Retinal pigment epithelial cell (primary cell): ENCODE measurements around the gene FCGBP.
"Not testable (repeated sequence)": the region's sequence is repeated elsewhere in the genome, so short reads cannot be mapped to it uniquely, and the experiment has no call there.

Experiments
- DNase-seq: peaks from one replicate; pipeline ENCODE4 v3.0.0-alpha.2; 2010; ENCODE audit warnings: low read depth
- H3K4me3 ChIP-seq: 2 replicates; pipeline ENCODE4 v1.5.1; 2011; ENCODE audit warnings: mild to moderate bottlenecking, low read length, control low read depth, moderate library complexity
- CTCF ChIP-seq: conservative IDR thresholded peaks from 2 replicates; pipeline ENCODE4 v1.5.1; 2011; ENCODE audit warnings: low read depth, low read length, control low read depth, inconsistent platforms

Gene FCGBP

DNA sequence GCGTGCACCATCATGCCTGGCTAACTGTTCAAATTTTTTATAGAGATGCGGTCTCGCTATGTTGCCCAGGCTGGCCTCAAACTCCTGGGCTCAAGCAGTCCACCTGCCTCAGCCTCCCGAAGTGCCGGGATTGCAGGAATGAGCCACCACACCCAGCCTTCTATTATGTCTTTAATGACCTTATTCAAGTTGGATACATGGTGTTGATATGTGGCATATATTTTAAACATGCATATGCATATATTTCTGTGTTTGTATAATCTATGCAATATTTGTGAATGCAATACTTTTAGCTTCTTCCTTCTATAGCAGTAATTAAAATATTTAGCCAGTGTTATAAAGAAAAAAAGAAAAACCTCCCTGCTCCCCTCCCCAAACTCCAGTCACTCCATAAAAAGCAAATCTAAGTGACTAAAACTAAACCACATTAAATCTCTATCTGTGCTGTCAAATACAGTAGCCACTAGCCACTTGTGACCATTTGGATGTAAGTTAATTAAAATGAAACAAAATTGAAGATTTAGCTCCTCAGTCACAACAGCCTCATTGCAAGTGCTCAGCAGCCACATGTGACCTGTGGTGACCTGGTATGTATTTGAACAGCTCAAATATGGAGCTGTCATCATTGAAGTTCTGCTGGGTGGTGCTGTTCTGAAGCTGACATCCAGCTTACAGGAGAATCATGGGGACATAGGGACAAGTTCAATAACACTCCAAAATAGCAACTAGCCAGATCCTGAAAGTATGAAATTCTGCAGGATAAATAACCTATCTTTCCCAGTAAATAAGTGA, 27.4 kb downstream of the FCGBP start:
- no peak for DNase-seq
- H3K4me3 ChIP-seq: no peak overlapping the region
- TF ChIP-seq CTCF: no peak

GRCh38 chr19:39906283-39906682, 28.2 kb downstream of the FCGBP start:
- no peak overlapping the region for H3K4me3 ChIP-seq
- DNase-seq: no peak
- TF ChIP-seq CTCF: no peak

DNA sequence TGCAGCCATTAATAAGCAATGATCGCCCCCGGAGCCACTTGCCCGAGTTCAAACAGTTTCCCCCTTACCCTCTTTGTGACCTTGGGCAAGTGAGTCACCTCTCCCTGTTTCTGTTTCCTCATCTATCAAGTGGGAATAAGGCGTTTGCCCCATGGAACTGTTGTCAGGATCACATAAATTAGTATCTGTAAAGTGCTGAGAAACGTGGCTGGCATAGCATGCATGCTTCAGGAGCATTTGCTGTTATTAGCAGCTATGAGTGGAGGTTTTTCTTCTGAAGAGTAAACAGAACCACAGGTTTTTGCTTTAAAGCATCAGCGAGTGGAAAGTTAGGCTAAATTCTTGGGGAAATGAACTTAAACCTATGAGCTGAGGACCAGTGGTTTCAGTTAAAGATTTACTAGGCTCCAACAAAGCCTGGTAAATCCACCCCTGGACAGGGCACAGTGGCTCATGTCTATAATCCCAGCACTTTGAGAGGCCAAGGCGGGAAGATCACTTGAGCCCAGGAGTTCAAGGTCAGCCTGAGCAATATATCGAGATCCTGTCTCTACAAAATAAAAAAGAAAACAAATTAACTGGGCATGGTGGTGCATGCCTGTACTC, 30.8 kb downstream of the FCGBP start:
- H3K4me3 ChIP-seq, DNase-seq: not testable (repeated sequence)

DNA sequence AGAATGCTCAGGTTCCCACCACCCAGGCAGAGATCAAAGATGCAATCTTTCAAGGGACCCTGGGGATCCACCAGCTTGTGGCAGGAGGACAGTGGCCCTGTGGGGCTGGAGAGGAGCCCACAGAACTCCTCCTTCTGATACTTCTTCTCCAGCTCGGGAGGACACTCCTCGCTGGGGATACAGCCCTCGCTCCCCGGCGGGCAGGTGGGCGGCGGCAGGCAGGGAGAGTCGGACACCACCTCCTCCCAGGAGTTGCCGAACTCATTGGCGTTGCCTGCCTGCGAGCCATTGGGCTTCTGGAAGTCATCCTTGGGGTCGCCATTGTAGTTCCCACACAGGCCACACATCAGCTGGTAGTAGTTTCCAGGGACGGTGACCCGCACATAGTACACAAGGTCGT, 32.1 kb downstream of the FCGBP start:
- not testable (repeated sequence) for H3K4me3 ChIP-seq, DNase-seq

DNA sequence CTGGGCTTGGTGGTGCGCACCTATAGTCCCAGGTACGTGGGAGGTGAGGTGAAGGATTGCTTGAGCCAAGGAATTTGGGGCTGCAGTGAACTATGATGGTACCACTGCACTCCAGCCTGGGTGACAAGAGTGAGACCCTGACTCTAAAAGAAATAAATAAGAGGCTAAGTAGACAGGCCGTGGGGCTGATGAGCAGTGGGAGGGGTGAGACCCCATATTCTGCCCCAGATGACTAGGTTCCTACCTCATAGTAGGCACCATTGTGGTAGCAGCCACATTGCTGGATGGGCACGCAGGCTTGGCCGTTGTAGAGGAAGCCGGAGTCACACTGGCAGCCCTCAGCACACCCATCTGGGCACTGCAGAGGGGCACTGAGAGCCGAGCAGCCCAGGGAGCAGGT, 32.8 kb downstream of the FCGBP start:
- DNase-seq, H3K4me3 ChIP-seq: not testable (repeated sequence)

DNA sequence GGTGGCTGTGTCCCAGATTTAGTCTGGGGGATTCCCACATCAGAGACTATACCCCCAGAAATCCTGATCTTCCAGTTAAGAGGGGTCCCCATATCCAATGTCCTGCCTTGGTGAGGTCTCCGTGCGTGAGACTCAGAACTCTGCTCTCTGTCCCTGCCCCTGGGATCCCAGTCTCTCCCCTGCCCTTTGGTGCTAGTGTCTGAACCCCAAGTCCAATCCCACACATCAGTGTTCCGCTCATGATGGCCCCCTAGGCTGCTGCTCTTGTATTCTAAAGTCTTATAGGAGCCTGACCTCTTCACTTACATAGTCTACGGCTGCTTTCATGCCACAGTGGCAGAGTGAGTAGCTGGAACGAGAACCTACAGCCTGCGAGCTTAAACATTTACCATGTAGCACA, 35.6 kb downstream of the FCGBP start:
- not testable (repeated sequence) for DNase-seq, H3K4me3 ChIP-seq

GRCh38 chr19:39897511-39898245, 36.8 kb downstream of the FCGBP start:
- not testable (repeated sequence) for H3K4me3 ChIP-seq, DNase-seq
- peak; percentile 56 for TF ChIP-seq CTCF

- H3K4me3 ChIP-seq, DNase-seq: not testable (repeated sequence)
These were observed 39.3 kb downstream of the FCGBP start for GRCh38 chr19:39895096-39895495.

DNA sequence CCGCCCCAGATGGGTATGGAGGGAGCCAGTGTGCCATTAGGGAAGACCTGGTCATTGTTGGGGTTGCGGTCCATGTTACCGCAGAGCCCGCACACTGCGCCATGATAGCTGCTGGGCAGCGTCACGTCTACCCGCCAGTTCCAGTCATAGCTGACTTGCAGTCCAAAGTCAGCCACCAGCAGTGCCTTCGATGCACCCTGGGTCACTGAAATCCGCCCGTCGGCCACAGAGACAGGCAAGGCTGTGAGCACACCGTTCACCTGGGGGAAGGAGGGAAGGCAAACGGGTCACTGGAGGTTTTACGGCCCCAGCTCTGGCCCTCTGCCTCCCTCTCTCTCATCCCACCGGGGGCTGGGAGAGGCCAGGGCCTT, 40.2 kb downstream of the FCGBP start:
- DNase-seq, H3K4me3 ChIP-seq: not testable (repeated sequence)

GRCh38 chr19:39893366-39894235, 40.8 kb downstream of the FCGBP start:
- not testable (repeated sequence) for H3K4me3 ChIP-seq, DNase-seq

GRCh38 chr19:39892506-39892902, 41.9 kb downstream of the FCGBP start:
- not testable (repeated sequence) for H3K4me3 ChIP-seq, DNase-seq

- not testable (repeated sequence) for DNase-seq
These were observed 42.6 kb downstream of the FCGBP start for GRCh38 chr19:39891660-39892505.

More at GRCh38 chr19:39891660-39892505, 42.6 kb downstream of the FCGBP start:
- not testable (repeated sequence) for H3K4me3 ChIP-seq
